ENCODE data around the gene RTN4IP1. TPM values are rescaled to one million over a fixed set of nuclear protein-coding genes. Genes with fewer than 3 reads are reported as not detected.

The RTN4IP1 gene
- total RNA-seq, 1 donor from 2014 or later, result 0.43 TPM

DNA sequence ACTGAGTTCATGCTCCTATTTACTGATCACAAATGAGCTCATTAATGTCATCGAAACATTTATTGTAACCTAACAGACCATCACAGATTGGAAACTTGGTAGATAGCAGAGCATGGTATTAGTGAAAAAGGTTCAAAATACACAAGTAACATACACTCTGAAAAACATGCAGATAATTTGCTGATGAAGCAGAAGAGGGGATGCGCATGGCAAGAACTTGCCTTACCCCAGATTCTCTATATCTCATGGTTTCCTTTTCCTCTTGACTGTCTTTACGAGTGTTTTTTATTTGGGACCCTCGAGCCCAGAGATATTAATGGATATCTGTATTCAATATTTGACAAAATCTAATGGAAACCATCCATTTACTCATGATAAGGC is 37.7 kb upstream of the RTN4IP1 start:
- H3K27me3 ChIP-seq, result no peaks in the 10 kb centered on the region

DNA sequence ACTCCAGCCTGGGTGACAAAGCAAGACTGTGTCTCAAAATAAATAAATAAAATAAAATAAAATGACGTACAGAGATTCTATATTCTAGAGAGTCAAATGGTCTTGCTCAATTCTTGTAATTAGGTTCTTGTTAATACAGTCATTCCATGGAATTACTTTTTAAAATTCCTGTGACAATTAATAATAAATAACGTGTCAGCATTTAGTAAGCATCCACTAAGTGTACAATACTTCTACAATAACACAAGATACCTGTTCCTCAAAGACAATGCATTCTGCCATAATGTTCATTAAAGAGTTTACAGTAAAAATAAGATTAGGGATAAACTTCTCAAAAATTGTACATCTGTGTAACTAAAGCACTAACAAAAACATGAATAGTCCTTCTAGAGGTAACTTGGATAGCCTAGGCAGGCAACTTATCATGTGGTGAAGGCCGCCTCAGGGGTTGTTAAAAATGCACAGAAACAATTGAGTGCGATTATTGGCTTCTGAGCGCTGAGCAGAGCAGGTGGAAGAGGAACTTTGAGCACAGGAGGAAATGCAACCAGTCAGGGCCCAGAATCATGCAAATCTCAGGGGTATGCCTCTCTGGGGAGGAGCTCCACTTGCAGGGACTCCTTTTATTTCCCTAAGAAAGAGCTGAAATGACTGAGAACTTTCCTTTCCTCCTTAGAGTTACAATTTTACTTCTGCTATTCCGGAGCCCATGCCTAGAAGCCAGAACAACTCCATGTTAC is 37.2 kb upstream of the RTN4IP1 start:
- DNase-seq (ENCODE audit: low spot score in 2 of 2), result no peak
- H3K36me3 ChIP-seq, result peaks cover 10 to 17% of the 10 kb centered on the region in 2 donors

More for the DNA sequence above, 37.7 kb upstream of the RTN4IP1 start:
- H3K9me3 ChIP-seq, result no peaks in the 10 kb centered on the region
- DNase-seq (ENCODE audit: low spot score in 2 of 2), result no peak
- H3K36me3 ChIP-seq, result peaks cover 10 to 17% of the 10 kb centered on the region in 2 donors
- TF ChIP-seq, protein P1, sequence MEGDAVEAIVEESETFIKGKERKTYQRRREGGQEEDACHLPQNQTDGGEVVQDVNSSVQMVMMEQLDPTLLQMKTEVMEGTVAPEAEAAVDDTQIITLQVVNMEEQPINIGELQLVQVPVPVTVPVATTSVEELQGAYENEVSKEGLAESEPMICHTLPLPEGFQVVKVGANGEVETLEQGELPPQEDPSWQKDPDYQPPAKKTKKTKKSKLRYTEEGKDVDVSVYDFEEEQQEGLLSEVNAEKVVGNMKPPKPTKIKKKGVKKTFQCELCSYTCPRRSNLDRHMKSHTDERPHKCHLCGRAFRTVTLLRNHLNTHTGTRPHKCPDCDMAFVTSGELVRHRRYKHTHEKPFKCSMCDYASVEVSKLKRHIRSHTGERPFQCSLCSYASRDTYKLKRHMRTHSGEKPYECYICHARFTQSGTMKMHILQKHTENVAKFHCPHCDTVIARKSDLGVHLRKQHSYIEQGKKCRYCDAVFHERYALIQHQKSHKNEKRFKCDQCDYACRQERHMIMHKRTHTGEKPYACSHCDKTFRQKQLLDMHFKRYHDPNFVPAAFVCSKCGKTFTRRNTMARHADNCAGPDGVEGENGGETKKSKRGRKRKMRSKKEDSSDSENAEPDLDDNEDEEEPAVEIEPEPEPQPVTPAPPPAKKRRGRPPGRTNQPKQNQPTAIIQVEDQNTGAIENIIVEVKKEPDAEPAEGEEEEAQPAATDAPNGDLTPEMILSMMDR (IDR thresholded peaks at IDR 0.05), result no peak
- intact Hi-C loops (cut with DNase I), result no loop called here
- H3K4me3 ChIP-seq, result no peak overlapping the region
- H3K27ac ChIP-seq, result no peak overlapping the region
- no peaks in the 10 kb centered on the region for H3K4me1 ChIP-seq

DNA sequence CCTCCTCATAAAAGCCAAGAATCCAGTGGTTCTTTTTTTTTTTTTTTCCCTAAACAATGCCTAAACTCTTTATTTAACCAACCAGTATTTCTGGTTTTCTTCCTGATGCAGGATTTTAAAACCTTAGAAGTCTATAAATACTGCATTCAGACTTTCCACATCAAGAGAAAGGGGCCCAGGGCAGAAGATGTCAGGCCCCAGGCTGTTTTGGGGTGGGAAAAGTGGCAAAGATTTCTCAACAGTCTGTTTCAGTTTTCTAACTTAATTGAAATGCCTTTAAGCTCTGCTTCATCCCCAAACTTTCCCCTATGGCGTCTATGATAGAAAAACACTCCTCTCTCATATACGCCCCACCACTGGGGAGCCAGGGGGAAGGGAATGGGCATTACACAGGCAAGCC is 33.2 kb upstream of the RTN4IP1 start:
- H3K27ac ChIP-seq, result no peak overlapping the region
- DNase-seq (ENCODE audit: low spot score in 2 of 2), result no peak
- H3K4me3 ChIP-seq, result no peak overlapping the region
- H3K9me3 ChIP-seq, result peaks cover 0 to 6% of the 10 kb centered on the region in 2 donors
- no peaks in the 10 kb centered on the region for H3K27me3 ChIP-seq
- TF ChIP-seq, protein P1 (IDR thresholded peaks at IDR 0.05), result no peak
- intact Hi-C loops (cut with DNase I), result no loop called here
- no peaks in the 10 kb centered on the region for H3K4me1 ChIP-seq
- peaks cover 21 to 50% of the 10 kb centered on the region in 2 donors for H3K36me3 ChIP-seq

More for the DNA sequence above, 37.2 kb upstream of the RTN4IP1 start:
- H3K4me1 ChIP-seq, result no peaks in the 10 kb centered on the region
- no peaks in the 10 kb centered on the region for H3K27me3 ChIP-seq
- intact Hi-C loops (cut with DNase I), result no loop called here
- no peaks in the 10 kb centered on the region for H3K9me3 ChIP-seq
- no peak overlapping the region for H3K4me3 ChIP-seq
- no peak overlapping the region for H3K27ac ChIP-seq
- TF ChIP-seq, protein P1 (IDR thresholded peaks at IDR 0.05), result no peak

DNA sequence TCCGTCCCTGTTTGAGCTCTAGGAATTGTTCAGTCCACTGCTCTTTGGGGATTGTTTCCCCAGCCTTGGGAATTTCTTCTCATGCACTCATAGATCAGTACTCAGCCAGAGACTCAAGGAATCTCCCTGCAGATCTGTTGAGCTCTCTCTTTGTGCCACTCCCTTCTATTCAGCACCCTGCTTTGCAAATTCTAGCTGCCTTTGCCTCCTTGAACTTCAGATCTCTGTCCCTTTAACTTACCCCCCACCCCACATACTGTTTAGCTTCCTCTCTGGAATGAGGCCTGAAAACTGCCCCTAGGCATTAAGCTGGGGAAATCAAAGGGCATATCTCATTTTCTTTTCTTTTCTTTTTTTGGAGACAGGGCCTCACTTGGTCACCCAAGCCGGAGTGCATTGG is 30.6 kb upstream of the RTN4IP1 start:
- Histone ChIP-seq H3K27me3 (no peaks in the 10 kb centered on the region), H3K4me3 (no peak overlapping the region), H3K36me3 (peaks cover 30 to 71% of the 10 kb centered on the region in 2 donors), H3K4me1 (no peaks in the 10 kb centered on the region), H3K9me3 (peaks cover 0 to 6% of the 10 kb centered on the region in 2 donors), H3K27ac (no peak overlapping the region)
- TF ChIP-seq, protein P1 (IDR thresholded peaks at IDR 0.05), result no peak
- intact Hi-C loops (cut with DNase I), result no loop called here
- DNase-seq (ENCODE audit: low spot score in 2 of 2), result no peak

DNA sequence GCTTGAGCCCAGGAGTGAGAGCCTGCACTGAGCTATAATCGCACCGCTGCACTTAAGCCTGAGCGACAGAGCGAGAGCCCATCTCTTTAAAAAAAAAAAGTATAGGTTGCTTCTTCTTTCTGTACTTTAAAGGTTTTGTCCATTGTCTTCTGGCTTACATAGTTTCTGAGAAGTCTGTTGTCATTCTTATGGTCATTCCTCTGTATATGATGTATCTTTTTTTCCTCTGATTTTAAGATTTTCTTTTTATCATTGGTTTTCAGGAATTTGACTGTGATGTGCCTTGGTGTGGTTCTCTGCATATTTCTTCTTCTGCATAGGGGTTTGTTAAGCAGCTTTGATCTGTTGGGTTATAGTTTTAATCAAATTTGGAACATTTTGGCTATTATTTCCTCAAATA is 29.2 kb upstream of the RTN4IP1 start:
- Histone ChIP-seq H3K27ac (no peak overlapping the region), H3K27me3 (no peaks in the 10 kb centered on the region), H3K4me3 (no peak overlapping the region), H3K36me3 (peaks cover 25 to 76% of the 10 kb centered on the region in 2 donors), H3K9me3 (peaks cover 0 to 6% of the 10 kb centered on the region in 2 donors), H3K4me1 (no peaks in the 10 kb centered on the region)
- TF ChIP-seq, protein P1 (IDR thresholded peaks at IDR 0.05), result no peak
- no peak for DNase-seq (ENCODE audit: low spot score in 2 of 2)
- intact Hi-C loops (cut with DNase I), result no loop called here
